ENCODE results near the gene KLHL11. TPM values are rescaled to one million over a fixed set of nuclear protein-coding genes. Genes with fewer than 3 reads are reported as not detected.
"Not testable (repeated sequence)": the region's sequence is repeated elsewhere in the genome, so short reads cannot be mapped to it uniquely, and the experiment has no call there.

KLHL11 gene
- total RNA-seq, 1 experiment from 2014 or later: 14.3 TPM

DNA sequence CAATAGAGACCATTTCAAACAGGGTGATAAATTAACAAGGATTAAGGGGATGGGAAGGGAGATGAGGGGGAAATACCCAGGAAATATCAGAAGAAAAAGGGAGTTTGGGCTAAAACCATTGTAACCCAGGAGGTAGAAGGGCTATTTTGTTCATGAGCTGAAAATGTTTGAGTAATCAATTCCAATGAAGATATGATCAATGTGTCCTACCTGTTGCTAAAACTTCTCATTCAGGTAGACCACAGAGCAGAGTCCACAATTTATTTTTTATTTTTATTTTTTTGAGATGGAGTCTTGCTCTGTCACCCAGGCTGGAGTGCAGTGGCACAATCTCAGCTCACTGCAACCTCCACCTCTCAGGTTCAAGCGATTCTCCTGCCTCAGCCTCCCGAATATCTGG is 25.8 kb downstream of the KLHL11 start:
- DNase-seq (ENCODE audit: low spot score): not testable (repeated sequence)

DNA sequence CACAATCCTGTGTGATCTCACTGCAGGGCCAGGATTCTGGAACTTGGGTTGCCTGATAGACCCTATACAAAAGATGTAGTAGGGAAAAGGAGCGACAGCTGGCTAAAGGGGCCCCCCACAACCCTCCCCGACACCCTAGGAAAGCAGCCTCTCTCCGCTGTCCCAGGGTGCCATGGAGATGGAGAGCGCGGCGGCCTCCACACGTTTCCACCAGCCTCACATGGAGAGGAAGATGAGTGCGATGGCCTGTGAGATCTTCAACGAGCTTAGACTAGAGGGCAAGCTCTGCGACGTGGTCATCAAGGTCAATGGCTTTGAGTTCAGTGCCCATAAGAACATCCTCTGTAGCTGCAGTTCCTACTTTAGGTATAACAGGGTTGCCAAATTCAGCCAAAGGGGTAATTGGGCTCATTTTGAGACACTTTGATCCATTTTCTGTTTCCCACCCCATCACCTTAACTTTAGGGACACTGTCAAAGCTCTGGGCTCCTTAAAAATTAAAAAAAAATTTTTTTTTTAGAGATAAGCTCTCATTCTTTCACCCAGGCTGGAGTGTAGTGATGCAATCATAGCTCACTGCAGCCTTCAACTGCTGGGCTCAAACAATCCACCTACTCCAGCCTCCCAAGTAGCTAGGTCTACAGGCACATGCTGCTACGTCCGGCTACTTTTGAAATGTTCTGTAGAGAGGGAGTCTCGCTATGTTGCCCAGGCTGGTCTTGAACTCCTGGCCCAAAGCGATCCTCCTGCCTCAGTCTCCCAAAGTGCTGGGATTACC is 27.3 kb downstream of the KLHL11 start, which contains the start of gene KLHL10:
Gene KLHL10 (plus strand): TSS at position 65 of the 778 bp plus-strand sequence. CDS start 108 bp downstream, at position 173.
- no peak for DNase-seq (ENCODE audit: low spot score)

DNA sequence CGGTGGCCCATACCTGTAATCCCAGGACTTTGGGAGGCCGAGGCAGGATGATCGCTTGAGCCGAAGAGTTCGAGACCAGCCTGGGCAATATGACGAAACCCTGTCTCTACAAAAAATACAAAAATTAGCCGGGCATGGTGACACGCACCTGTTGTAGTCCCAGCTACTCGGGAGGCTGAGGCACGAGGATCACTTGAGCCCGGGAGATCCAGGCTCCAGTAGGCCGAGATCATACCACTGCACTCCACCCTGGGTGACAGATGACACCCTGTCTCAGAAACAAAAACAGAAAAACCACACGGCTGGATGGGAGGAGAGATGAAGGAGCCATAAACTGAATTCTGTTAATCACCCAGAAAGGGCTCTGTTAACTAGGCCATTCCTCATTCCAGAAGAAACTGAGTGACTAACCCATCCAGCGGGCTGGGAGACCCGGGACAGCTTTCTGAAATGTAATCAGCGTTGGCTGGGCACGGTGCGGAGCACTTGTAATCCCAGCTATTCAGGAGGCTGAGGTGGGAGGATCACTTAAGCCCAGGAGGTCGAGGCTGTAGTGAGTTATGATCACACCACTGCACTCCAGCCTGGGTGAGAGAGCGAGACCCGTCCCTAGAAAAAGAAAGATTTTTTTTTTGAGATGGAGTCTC is 28.6 kb downstream of the KLHL11 start:
- DNase-seq (ENCODE audit: low spot score): no peak

DNA sequence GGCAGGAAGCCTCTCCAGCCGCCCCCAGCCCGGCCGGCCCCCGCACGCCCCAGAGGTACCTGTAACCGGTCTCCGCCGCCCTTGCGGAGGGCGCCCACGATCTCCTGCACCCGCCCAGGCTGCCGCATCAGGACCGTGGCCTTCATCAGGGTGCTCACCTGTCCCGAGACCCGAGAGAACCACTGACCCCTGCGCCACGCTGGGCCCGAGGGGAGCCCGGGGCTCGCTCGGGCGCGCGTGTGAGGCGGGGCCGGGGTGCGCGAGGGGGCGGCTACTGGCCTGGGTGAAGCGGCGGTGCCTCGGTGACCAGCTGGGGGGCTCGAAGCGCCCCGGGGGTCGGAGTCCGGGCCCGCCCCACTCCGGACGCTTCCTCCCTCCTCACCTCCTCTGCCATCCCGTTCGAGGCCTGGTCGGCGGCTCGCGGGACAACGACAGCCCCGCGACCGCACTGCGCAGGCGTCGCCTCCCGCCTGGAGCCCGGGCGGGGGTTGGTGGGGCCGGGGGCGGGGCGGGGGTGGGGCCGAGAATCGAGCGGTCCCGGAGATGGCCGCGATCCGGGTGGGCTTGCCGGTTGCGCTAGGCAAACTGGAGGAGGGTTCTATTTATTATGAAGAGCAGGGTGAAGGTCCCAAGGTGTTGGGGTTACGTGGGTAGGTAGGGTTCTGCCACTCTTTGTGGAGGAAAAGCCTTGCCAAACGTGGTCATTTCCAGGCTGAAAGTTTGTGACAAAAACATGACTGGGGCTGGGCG is 29.2 kb downstream of the KLHL11 start, which contains the start of gene NT5C3B:
Gene NT5C3B (minus strand): TSS at position 433 of the 750 bp plus-strand sequence. CDS start 39 bp downstream, at position 394.
- DNase-seq (ENCODE audit: low spot score): no peak

DNA sequence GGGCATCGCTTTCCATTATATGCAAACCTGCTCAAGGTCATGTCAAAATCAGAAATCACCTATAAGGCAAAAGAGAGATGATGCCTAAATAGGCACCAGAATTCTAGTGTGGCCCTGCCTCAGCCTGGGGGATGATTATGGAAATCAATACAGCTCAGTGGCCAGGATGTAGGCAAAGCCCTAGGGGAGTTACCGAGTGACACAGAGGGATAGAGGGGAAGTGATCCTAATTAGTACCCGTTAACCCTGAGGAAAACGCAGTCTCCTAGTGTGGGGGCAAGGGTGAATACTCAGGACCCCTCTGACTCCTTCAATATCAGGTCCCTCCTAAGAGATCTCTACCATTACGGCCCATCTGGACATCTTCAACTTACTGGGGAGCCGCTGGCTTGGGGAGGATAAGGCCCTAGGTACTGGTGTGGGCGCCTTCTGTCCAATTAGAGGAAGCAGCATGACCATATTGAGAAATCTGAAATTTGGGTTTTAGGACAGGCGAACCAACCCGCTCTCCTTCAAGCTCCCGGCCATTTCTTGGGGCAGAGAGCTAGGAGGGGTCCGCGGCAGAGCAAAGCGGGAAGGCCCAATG is 29.9 kb downstream of the KLHL11 start:
- no peak for DNase-seq (ENCODE audit: low spot score)

DNA sequence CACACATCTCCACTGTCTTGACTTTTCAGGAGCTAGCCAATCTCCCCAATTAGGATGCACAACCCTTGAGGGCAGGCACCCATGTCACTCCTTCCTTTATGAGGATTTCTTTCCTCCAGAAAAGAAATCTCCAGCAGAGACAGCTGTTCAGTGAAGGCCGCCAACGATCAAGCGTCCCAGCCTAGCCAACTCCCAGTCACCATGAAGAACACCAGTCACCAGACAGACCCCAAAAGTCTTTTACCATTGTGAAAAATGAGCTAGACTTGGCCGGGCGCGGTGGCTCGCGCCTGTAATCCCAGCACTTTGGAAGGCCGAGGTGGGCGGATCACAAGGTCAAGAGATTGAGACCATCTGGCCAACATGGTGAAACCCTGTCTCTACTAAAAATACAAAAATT is 35.3 kb downstream of the KLHL11 start:
- not testable (repeated sequence) for DNase-seq (ENCODE audit: low spot score)

DNA sequence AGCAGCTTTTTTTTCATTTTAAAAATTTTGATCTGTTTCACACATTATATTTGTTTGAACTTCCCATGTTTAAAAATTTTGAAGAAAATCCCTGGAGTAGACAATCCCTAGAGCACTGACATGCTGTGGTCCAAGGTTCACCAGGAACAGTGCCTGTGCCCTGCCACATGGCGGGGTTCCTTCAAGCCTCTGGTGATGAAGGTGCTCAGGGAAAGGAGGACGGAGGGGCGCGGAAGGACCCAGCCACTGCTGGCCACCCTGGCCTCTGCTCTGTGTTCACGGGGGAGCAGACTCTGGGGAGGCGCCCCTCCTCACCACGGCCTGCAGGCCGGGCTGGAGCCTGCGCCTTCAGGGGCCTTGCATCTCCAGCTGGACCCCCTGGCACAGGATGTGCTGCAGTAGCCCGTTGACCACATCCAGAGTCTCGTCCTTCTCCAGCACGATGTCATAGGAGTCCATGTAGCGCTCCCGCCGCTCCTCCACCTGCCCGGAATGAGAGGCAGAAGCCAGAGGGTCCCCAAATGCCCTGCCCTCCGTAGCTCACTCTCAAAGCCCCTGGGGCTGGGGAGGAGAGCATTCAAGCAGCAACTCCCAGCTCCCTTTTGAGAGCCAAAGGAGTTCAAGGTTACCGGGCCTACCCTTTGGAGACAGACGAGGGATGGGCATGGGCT is 39.9 kb downstream of the KLHL11 start:
- DNase-seq (ENCODE audit: low spot score): no peak

DNA sequence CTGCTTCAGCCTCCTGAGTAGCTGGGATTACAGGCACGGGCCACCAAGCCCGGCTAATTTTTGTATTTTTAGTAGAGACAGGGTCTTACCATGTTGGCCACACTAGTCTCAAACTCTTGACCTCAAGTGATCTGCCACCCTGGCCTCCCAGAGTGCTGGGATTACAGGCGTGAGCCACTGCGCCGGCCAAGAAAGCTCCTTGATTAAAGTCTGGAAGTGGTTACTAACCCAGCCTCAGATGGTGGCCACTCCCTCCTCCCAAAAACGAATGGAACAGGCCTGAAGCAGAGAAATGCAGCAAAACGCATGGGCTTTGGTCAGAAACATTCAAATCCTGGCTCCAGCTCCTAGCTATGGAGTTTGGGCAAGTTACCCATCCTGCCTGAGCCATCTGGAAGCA is 41.1 kb downstream of the KLHL11 start:
- no peak for DNase-seq (ENCODE audit: low spot score)

DNA sequence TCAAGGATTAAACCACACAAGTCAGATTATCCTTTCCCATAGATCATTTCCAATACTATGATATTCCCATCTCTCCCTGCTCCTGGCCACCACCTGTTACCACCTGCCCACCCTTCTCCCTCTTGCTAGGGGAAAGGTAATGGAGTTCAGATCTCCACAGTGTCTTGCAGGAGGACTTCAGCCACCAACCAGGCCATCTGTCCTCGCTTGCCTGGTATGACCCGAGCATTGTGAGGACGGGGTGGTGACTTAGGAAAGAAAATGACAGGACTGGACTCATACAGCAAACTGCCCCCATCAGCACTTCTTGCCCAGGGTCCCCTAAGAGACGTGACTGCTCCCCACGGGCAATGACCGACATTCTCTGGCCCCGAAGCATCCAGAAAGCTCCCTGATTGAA is 41.6 kb downstream of the KLHL11 start:
- DNase-seq (ENCODE audit: low spot score): no peak

DNA sequence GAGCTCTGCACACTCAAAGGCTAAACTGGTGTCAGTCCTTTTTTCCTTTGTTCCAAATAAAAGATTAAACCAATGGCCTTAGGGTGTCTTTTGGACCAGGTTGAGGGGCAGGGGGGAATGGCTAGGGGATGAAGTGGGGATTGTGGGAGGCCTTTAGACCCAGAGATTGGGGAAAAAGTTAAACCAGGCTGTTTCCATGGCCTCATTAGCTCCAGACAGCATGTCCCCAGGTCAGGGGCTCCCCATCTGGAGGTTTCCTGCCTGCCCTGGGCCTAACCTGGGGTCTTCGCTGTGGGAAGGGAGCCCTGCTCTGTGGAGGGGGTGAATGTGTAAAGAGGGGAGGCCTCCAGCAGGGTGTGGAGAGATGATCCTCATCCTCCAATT is 42.1 kb downstream of the KLHL11 start:
- DNase-seq (ENCODE audit: low spot score): no peak

DNA sequence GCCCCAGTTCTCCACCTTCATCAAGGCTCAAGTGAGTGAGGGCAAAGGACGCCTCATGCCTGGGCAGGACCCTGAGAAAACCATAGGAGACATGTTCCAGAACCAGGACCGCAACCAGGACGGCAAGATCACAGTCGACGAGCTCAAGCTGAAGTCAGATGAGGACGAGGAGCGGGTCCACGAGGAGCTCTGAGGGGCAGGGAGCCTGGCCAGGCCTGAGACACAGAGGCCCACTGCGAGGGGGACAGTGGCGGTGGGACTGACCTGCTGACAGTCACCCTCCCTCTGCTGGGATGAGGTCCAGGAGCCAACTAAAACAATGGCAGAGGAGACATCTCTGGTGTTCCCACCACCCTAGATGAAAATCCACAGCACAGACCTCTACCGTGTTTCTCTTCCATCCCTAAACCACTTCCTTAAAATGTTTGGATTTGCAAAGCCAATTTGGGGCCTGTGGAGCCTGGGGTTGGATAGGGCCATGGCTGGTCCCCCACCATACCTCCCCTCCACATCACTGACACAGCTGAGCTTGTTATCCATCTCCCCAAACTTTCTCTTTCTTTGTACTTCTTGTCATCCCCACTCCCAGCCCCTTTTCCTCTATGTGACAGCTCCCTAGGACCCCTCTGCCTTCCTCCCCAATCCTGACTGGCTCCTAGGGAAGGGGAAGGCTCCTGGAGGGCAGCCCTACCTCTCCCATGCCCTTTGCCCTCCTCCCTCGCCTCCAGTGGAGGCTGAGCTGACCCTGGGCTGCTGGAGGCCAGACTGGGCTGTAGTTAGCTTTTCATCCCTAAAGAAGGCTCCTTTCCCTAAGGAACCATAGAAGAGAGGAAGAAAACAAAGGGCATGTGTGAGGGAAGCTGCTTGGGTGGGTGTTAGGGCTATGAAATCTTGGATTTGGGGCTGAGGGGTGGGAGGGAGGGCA is 42.7 kb downstream of the KLHL11 start:
- no peak for DNase-seq (ENCODE audit: low spot score)

DNA sequence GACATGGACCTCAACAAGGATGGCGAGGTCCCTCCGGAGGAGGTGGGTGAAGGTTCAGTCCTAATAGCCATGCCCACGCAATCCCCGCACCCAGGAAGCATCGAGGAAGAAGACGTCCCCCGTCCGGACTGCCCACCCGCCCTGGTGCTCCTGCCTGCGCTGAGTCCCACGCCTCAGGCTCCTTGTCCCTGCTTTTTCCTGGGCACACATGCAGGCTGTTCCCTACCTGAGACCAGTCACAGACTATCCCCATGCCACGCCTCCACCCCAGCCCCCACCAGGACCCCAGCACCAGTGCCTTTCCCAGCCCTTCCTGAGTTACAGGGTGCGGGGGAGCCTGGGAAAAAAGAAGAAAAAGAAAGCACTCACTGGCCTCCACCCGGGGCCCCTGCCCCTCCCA is 43.4 kb downstream of the KLHL11 start:
- DNase-seq (ENCODE audit: low spot score): no peak

DNA sequence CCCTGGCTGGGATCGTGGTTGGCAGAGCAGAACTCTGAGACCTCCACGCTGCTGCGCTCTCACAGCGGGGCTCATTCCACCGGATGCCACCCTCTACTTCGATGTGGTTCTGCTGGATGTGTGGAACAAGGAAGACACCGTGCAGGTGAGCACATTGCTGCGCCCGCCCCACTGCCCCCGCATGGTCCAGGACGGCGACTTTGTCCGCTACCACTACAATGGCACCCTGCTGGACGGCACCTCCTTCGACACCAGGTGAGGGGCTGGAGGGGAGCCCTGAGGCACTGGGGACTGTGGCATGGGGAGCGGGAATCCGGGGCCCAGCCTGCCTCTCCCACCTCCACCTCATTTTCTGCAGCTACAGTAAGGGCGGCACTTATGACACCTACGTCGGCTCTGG is 47.2 kb downstream of the KLHL11 start:
- no peak for DNase-seq (ENCODE audit: low spot score)

DNA sequence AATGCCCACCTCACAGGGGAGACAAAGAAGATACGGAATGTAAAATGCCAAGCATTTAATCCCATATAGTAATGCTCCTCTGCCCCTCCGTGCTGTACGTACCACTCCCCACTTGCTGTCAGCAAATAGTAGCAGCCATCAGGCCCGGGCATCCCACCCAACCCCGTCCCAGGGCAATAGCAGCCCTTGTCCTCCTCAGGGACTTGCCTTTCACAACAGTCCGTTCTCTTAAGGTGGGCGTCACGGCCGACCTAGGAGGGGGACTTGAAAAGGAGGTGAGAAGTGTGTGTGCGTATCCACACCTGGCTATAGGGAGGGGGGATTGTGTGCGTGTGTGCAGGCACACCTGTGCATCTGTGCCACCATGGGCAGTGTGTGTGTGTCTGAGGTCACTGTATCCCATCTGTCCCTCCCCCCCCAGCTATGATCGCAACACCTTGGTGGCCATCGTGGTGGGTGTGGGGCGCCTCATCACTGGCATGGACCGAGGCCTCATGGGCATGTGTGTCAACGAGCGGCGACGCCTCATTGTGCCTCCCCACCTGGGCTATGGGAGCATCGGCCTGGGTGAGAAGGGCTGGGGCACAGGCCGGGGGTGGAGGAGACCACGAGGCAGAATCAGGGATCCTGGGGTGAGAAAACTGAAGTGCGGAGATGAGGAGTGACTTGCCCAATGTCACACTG is 48.4 kb downstream of the KLHL11 start:
- no peak for DNase-seq (ENCODE audit: low spot score)

DNA sequence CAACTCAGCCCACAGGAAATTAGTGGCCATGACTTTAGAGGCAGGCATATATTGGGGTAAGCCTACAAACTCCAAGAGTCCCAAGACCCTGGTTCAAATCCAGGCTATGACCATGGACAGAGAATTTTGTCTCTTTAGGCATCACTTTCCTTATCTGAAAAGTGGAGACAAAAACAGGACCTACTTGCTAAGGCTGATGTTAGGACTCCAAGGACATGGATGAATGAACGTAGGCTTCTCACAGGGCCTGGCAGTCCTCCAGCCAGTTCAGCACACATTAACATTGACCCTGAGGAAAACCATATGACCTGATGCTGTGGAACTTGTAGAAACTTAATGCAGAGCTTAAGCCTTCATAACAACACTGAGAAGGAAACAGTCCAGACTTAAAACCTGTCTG is 51.0 kb downstream of the KLHL11 start:
- DNase-seq (ENCODE audit: low spot score): no peak

DNA sequence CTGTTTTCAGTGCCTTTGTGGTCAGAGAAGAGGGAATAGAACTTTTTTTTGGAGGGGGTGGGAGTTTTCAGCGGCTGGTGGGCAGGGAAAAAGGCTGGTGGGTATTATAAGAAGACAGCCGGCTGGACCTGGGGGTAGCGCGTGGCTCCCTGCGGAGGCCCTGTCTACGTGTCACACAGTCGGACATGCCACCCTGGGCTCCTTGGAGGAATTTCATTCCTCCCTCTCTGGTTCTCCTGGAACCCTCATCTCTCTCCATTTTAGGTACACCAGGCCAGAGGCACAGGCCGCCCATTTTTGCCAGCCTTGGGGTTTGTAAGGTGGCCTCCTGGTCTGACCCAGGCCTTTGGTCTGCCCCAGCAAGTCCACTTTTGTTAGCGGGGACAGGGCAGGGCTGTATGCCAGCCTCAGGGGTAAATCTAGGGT is 51.5 kb downstream of the KLHL11 start:
- DNase-seq (ENCODE audit: low spot score): no peak

DNA sequence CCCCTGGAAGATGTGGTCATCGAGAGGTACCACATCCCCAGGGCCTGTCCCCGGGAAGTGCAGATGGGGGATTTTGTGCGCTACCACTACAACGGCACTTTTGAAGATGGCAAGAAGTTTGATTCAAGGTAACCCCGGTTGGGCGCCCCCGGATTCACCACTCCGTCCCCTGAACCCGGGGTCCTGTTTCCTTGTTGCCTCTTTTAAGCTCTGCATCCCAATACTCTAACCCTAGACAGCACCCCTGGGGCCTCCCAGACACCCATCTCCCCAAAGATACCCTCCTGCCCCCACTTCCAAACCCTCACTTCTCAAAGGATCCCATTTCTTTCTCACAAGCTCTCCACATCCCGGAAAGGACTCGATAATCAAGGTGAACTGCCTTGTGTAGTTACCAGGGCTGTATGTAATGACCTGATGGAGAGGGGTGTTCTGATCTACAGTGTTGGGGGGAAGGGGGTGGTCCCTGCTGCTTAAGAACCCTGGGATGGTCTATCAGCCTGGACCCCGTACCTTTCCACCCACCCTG is 52.0 kb downstream of the KLHL11 start:
- no peak for DNase-seq (ENCODE audit: low spot score)

DNA sequence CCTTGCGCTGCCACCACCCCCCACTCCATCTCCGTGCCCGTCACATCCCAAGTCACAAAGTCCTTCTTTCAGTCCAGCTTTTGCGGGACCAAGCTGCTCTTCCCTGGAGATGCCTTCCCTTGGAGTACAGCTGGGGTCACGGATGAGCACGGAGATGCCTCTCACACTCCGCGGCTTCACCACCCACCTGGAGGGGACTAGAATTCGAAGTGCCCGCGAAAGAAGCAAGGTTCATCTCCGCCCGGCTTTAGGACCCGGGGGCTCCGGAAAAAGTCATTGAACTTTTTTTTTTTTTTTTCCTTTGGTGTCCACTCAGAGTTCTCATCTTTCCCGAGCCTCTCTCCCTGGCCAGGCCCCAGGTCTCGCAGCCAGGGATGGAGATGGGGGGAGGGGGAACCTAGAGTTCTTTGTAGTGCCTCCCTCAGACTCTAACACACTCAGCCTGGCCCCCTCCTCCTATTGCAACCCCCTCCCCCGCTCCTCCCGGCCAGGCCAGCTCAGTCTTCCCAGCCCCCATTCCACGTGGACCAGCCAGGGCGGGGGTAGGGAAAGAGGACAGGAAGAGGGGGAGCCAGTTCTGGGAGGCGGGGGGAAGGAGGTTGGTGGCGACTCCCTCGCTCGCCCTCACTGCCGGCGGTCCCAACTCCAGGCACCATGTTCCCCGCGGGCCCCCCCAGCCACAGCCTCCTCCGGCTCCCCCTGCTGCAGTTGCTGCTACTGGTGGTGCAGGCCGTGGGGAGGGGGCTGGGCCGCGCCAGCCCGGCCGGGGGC is 52.7 kb downstream of the KLHL11 start, which contains the start of gene FKBP10:
Gene FKBP10 (plus strand): TSS at position 624 of the 771 bp plus-strand sequence. CDS start 31 bp downstream, at position 655.
- DNase-seq (ENCODE audit: low spot score): peak; percentile 84

All from H4 (cell line).